ENCODE results near the gene EID2B. TPM values are rescaled to one million over a fixed set of nuclear protein-coding genes. Genes with fewer than 3 reads are reported as not detected.
A peak's percentile ranks its signal among the peaks of the same experiment; 100 is the strongest.

Gene EID2B
- total RNA-seq, 1 donor from 2014 or later = 1.8 TPM

GRCh38 chr19:39520541-39521484, 11.8 kb downstream of the EID2B start:
- DNase-seq (ENCODE audit: low spot score, unreplicated experiment) = no peak
- Mint-ChIP-seq H3K4me1 (ENCODE audit: low read depth) (peaks cover 6% of the 10 kb centered on the region), H3K27me3 (peaks cover 8% of the 10 kb centered on the region), H3K36me3 (ENCODE audit: insufficient read depth) (peaks cover 6% of the 10 kb centered on the region), H3K9me3 (ENCODE audit: low read depth) (no peaks in the 10 kb centered on the region), H3K27ac (no peak overlapping the region), H3K4me3 (ENCODE audit: low read depth) (no peak overlapping the region)
- no peak for TF ChIP-seq CTCF (IDR thresholded peaks at IDR 0.05; ENCODE audit: unreplicated experiment)

- no peak for TF ChIP-seq CTCF (IDR thresholded peaks at IDR 0.05; ENCODE audit: unreplicated experiment)
- Mint-ChIP-seq H3K27me3 (peaks cover 8% of the 10 kb centered on the region), H3K9me3 (ENCODE audit: low read depth) (no peaks in the 10 kb centered on the region), H3K27ac (peak overlapping the region; percentile 56), H3K36me3 (ENCODE audit: insufficient read depth) (peaks cover 3% of the 10 kb centered on the region), H3K4me3 (ENCODE audit: low read depth) (no peak overlapping the region), H3K4me1 (ENCODE audit: low read depth) (peaks cover 6% of the 10 kb centered on the region)
- no peak for DNase-seq (ENCODE audit: low spot score, unreplicated experiment)
Observed at GRCh38 chr19:39518975-39519374, 13.7 kb downstream of the EID2B start.

GRCh38 chr19:39518458-39518857, 14.2 kb downstream of the EID2B start:
- H3K27me3 Mint-ChIP-seq = peaks cover 8% of the 10 kb centered on the region
- peaks cover 3% of the 10 kb centered on the region for H3K36me3 Mint-ChIP-seq (ENCODE audit: insufficient read depth)
- no peaks in the 10 kb centered on the region for H3K9me3 Mint-ChIP-seq (ENCODE audit: low read depth)
- no peak for TF ChIP-seq CTCF (IDR thresholded peaks at IDR 0.05; ENCODE audit: unreplicated experiment)
- H3K27ac Mint-ChIP-seq = peak overlapping the region; percentile 56
- no peak for DNase-seq (ENCODE audit: low spot score, unreplicated experiment)
- H3K4me3 Mint-ChIP-seq (ENCODE audit: low read depth) = peak overlapping the region; percentile 40
- peaks cover 6% of the 10 kb centered on the region for H3K4me1 Mint-ChIP-seq (ENCODE audit: low read depth)

- DNase-seq (ENCODE audit: low spot score, unreplicated experiment) = no peak
- Mint-ChIP-seq H3K36me3 (ENCODE audit: insufficient read depth) (peaks cover 3% of the 10 kb centered on the region), H3K4me3 (ENCODE audit: low read depth) (peak overlapping the region; percentile 84), H3K27ac (no peak overlapping the region), H3K9me3 (ENCODE audit: low read depth) (no peaks in the 10 kb centered on the region), H3K4me1 (ENCODE audit: low read depth) (peaks cover 6% of the 10 kb centered on the region), H3K27me3 (peaks cover 10% of the 10 kb centered on the region)
- TF ChIP-seq CTCF (IDR thresholded peaks at IDR 0.05; ENCODE audit: unreplicated experiment) = no peak
Observed at GRCh38 chr19:39517432-39517831, 15.2 kb downstream of the EID2B start.

- Mint-ChIP-seq H3K9me3 (ENCODE audit: low read depth) (no peaks in the 10 kb centered on the region), H3K27ac (peak overlapping the region; percentile 5), H3K36me3 (ENCODE audit: insufficient read depth) (peaks cover 3% of the 10 kb centered on the region), H3K4me3 (ENCODE audit: low read depth) (peak overlapping the region; percentile 84), H3K4me1 (ENCODE audit: low read depth) (peaks cover 6% of the 10 kb centered on the region), H3K27me3 (peaks cover 10% of the 10 kb centered on the region)
- DNase-seq (ENCODE audit: low spot score, unreplicated experiment) = no peak
- TF ChIP-seq CTCF (IDR thresholded peaks at IDR 0.05; ENCODE audit: unreplicated experiment) = no peak
Observed at GRCh38 chr19:39516270-39516669, 16.4 kb downstream of the EID2B start.

All from progenitor cell of endocrine pancreas (in vitro differentiated cells).